ENCODE data around the gene CST6. TPM values are rescaled to one million over a fixed set of nuclear protein-coding genes. Genes with fewer than 3 reads are reported as not detected.

Gene CST6
- total and polyA plus RNA-seq, 2 of the 4 experiments (the other 2 are of a cell fraction): 0.54 to 3.0 TPM

DNA sequence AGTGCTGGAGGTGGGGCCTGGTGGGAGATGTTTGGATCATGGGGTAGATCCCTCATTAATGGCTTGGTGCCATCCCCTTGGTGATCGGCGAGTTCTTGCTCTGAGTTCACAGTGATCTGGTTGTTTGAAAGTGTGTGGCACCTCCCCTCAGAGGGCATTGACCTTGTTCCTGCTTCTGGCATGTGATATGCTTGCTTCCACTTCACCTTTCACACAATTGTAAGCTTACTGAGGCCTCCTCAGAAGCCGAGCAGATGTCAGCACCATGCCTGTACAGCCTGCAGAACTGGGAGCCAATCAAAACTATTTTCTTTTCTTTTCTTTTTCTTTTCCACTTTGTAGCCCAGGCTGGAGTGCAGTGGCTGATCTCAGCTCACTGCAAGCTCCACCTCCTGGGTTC is 25.5 kb downstream of the CST6 start:
- H4K20me1 ChIP-seq (ENCODE audit: insufficient read depth, low read length): 0 out of 2 replicates have a peak, but pooled peaks cover 3% of the 10 kb centered on the region
- no peak for TF ChIP-seq RCOR1 (IDR thresholded peaks at IDR 0.05; ENCODE audit: insufficient replicate concordance, low read length)
- TF ChIP-seq MAZ (IDR thresholded peaks at IDR 0.05; ENCODE audit: borderline replicate concordance, low read depth, low read length): no peak
- no peak for TF ChIP-seq RFX5 (IDR thresholded peaks at IDR 0.05; ENCODE audit: low read depth, low read length)
- no peak for TF ChIP-seq FOS (IDR thresholded peaks at IDR 0.05; ENCODE audit: low read depth, low read length)
- no peak for TF ChIP-seq MXI1 (IDR thresholded peaks at IDR 0.05; ENCODE audit: borderline replicate concordance, low read depth, low read length)
- no peak for TF ChIP-seq MAFK (IDR thresholded peaks at IDR 0.05; ENCODE audit: low read depth, low read length)
- no peak for TF ChIP-seq POLR2A (IDR thresholded peaks at IDR 0.05; ENCODE audit: low read depth, low read length)
- no peak for TF ChIP-seq NFE2L2 (IDR thresholded peaks at IDR 0.05; ENCODE audit: low read depth, low read length)
- TF ChIP-seq, protein P1, sequence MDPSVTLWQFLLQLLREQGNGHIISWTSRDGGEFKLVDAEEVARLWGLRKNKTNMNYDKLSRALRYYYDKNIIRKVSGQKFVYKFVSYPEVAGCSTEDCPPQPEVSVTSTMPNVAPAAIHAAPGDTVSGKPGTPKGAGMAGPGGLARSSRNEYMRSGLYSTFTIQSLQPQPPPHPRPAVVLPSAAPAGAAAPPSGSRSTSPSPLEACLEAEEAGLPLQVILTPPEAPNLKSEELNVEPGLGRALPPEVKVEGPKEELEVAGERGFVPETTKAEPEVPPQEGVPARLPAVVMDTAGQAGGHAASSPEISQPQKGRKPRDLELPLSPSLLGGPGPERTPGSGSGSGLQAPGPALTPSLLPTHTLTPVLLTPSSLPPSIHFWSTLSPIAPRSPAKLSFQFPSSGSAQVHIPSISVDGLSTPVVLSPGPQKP (IDR thresholded peaks at IDR 0.05; ENCODE audit: borderline replicate concordance, low read depth, low read length): no peak
- TF ChIP-seq SMC3 (IDR thresholded peaks at IDR 0.05; ENCODE audit: low read depth, low read length): no peak
- TF ChIP-seq CHD1 (IDR thresholded peaks at IDR 0.05; ENCODE audit: low read depth, low read length): no peak
- TF ChIP-seq, protein P2, sequence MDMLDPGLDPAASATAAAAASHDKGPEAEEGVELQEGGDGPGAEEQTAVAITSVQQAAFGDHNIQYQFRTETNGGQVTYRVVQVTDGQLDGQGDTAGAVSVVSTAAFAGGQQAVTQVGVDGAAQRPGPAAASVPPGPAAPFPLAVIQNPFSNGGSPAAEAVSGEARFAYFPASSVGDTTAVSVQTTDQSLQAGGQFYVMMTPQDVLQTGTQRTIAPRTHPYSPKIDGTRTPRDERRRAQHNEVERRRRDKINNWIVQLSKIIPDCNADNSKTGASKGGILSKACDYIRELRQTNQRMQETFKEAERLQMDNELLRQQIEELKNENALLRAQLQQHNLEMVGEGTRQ (IDR thresholded peaks at IDR 0.05; ENCODE audit: low read depth, low read length): no peak
- TF ChIP-seq, protein P3, sequence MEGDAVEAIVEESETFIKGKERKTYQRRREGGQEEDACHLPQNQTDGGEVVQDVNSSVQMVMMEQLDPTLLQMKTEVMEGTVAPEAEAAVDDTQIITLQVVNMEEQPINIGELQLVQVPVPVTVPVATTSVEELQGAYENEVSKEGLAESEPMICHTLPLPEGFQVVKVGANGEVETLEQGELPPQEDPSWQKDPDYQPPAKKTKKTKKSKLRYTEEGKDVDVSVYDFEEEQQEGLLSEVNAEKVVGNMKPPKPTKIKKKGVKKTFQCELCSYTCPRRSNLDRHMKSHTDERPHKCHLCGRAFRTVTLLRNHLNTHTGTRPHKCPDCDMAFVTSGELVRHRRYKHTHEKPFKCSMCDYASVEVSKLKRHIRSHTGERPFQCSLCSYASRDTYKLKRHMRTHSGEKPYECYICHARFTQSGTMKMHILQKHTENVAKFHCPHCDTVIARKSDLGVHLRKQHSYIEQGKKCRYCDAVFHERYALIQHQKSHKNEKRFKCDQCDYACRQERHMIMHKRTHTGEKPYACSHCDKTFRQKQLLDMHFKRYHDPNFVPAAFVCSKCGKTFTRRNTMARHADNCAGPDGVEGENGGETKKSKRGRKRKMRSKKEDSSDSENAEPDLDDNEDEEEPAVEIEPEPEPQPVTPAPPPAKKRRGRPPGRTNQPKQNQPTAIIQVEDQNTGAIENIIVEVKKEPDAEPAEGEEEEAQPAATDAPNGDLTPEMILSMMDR (conservative IDR thresholded peaks at IDR 0.05; ENCODE audit: low read depth, low read length): no peak
- TF ChIP-seq CEBPB (IDR thresholded peaks at IDR 0.05; ENCODE audit: low read depth, low read length): no peak
- TF ChIP-seq BHLHE40 (IDR thresholded peaks at IDR 0.05; ENCODE audit: low read depth, low read length): no peak
- TF ChIP-seq RAD21 (IDR thresholded peaks at IDR 0.05; ENCODE audit: low read length): no peak
- H3K4me1 ChIP-seq (ENCODE audit: control insufficient read depth, insufficient read depth, low read length): no peaks in the 10 kb centered on the region; the same call in 1 of the 2 replicates
- no peak overlapping the region for H3K23ac ChIP-seq (ENCODE audit: low read depth, low read length)
- H3K27me3 ChIP-seq (ENCODE audit: control insufficient read depth, insufficient read depth, low read length): peaks cover 14% of the 10 kb centered on the region
- in situ Hi-C loops (cut with MboI; ENCODE audit: low sequenced_read_pairs) (no loop called here), dilution Hi-C loops (cut with HindIII; ENCODE audit: low sequenced_read_pairs, unreplicated experiment) (no loop called here), intact Hi-C loops (cut with micrococcal nuclease) (no loop called here)
- BruUV-seq (replicated peaks): no TSS peak
- no peaks in the 10 kb centered on the region for H3K9me1 ChIP-seq (ENCODE audit: insufficient read depth, low read length)
- H3K18ac ChIP-seq (ENCODE audit: low read depth, low read length): no peak overlapping the region
- H3K27ac ChIP-seq (ENCODE audit: insufficient read depth, low read length): no peak overlapping the region
- ChIA-PET CTCF (no interaction called here), POLR2A (ENCODE audit: unreplicated experiment) (interaction anchor here (0.5 kb wide), 1 partner anchor 45 kb away, joined by 3 read pairs; no protein-coding TSS in a partner anchor)
- no peak overlapping the region for H4K91ac ChIP-seq (ENCODE audit: insufficient read depth, low read depth, low read length)
- no peaks in the 10 kb centered on the region for H3K79me1 ChIP-seq (ENCODE audit: low read depth in 1 of 2, low read length in 2 of 2)
- H3K14ac ChIP-seq (replicated peaks; ENCODE audit: low read depth, low read length): no peak overlapping the region
- H2AK9ac ChIP-seq (replicated peaks; ENCODE audit: low read depth, low read length, poor library complexity): no peak overlapping the region
- DNase-seq (no peak), ATAC-seq (ENCODE audit: low read depth) (no peak)
- peaks cover 7% of the 10 kb centered on the region; the same call in 1 of the 2 replicates for H3K9me3 ChIP-seq (ENCODE audit: control insufficient read depth, insufficient read depth, low read length)
- no peak overlapping the region for H2BK5ac ChIP-seq (ENCODE audit: low read depth, low read length, poor library complexity, severe bottlenecking)
- H3K56ac ChIP-seq (ENCODE audit: extremely low read depth, insufficient read depth, low read length): no peak overlapping the region
- H2BK20ac ChIP-seq (ENCODE audit: low read depth, low read length): no peak overlapping the region
- whole genome bisulfite sequencing, 2 experiments (ENCODE audit: extremely low coverage in 2 of 2, insufficient read length in 1 of 2): no CpG with 5 or more reads among the region's 3 CpGs
- H2AFZ ChIP-seq (replicated peaks; ENCODE audit: low read length, poor library complexity): no peak overlapping the region
- no peak overlapping the region for H3K9ac ChIP-seq (ENCODE audit: low read depth, low read length)
- H3K36me3 ChIP-seq (ENCODE audit: control insufficient read depth, insufficient read depth, low read length): no peaks in the 10 kb centered on the region
- no peak overlapping the region for H2BK15ac ChIP-seq (ENCODE audit: low read depth, low read length)
- H2BK120ac ChIP-seq (ENCODE audit: low read depth, low read length): no peak overlapping the region
- H4K5ac ChIP-seq (ENCODE audit: low read depth, low read length): no peak overlapping the region
- H2AK5ac ChIP-seq (ENCODE audit: low read depth, low read length): no peak overlapping the region
- no peak overlapping the region for H4K8ac ChIP-seq (ENCODE audit: low read depth in 2 of 2, low read length in 2 of 2)
- H3K4me3 ChIP-seq (ENCODE audit: insufficient read depth, low read depth, low read length): no peak overlapping the region
- H3K4ac ChIP-seq (ENCODE audit: low read depth, low read length): no peak overlapping the region
- H3K4me2 ChIP-seq (ENCODE audit: low read depth, low read length): no peak overlapping the region

Measured in IMR-90 (cell line).